ENCODE data around the gene SLC7A4. TPM values are rescaled to one million over a fixed set of nuclear protein-coding genes. Genes with fewer than 3 reads are reported as not detected.
"Not testable (repeated sequence)": the region's sequence is repeated elsewhere in the genome, so short reads cannot be mapped to it uniquely, and the experiment has no call there.

Gene SLC7A4
- total and polyA plus RNA-seq, 8 donors: 0.14 to 3.0 (median 0.40) TPM

GRCh38 chr22:21067901-21068680, 35.7 kb upstream of the SLC7A4 start:
- H3K4me1 ChIP-seq: no peaks in the 10 kb centered on the region
- no peak overlapping the region for H3K27ac ChIP-seq
- no peaks in the 10 kb centered on the region for H3K36me3 ChIP-seq
- TF ChIP-seq CTCF (IDR thresholded peaks at IDR 0.05): no peak
- intact Hi-C loops (cut with DNase I): no loop called here
- no peak overlapping the region for H3K4me3 ChIP-seq
- ATAC-seq: no peak
- H3K9me3 ChIP-seq: no peaks in the 10 kb centered on the region
- no peak for DNase-seq
- H3K27me3 ChIP-seq: peaks cover 0 to 6% of the 10 kb centered on the region in 2 donors

- Histone ChIP-seq H3K36me3 (no peaks in the 10 kb centered on the region), H3K27me3 (peaks cover 0 to 6% of the 10 kb centered on the region in 2 donors), H3K9me3 (no peaks in the 10 kb centered on the region), H3K4me1 (no peaks in the 10 kb centered on the region), H3K27ac (no peak overlapping the region), H3K4me3 (no peak overlapping the region)
- intact Hi-C loops (cut with DNase I): no loop called here
- ATAC-seq (no peak), DNase-seq (no peak)
- TF ChIP-seq CTCF (IDR thresholded peaks at IDR 0.05): no peak
These were observed 34.9 kb upstream of the SLC7A4 start for GRCh38 chr22:21067075-21067900.

- DNase-seq (no peak), ATAC-seq (no peak)
- no peaks in the 10 kb centered on the region for H3K9me3 ChIP-seq
- H3K27ac ChIP-seq: no peak overlapping the region
- TF ChIP-seq CTCF (IDR thresholded peaks at IDR 0.05): no peak
- H3K4me1 ChIP-seq: no peaks in the 10 kb centered on the region
- no peak overlapping the region for H3K4me3 ChIP-seq
- H3K36me3 ChIP-seq: no peaks in the 10 kb centered on the region
- H3K27me3 ChIP-seq: peaks cover 0 to 6% of the 10 kb centered on the region in 2 donors
- intact Hi-C loops (cut with DNase I): no loop called here
These were observed 32.8 kb upstream of the SLC7A4 start for GRCh38 chr22:21064917-21065864.

- H3K4me3 ChIP-seq; H3K9me3 ChIP-seq; DNase-seq; intact Hi-C loops (cut with DNase I); H3K27ac ChIP-seq; H3K36me3 ChIP-seq; ATAC-seq; H3K27me3 ChIP-seq; H3K4me1 ChIP-seq: not testable (repeated sequence)
These were observed 32.1 kb upstream of the SLC7A4 start for GRCh38 chr22:21064425-21064824.

- ATAC-seq: not testable (repeated sequence)
These were observed 29.4 kb upstream of the SLC7A4 start for GRCh38 chr22:21061660-21062321.

GRCh38 chr22:21060363-21060762, 28.0 kb upstream of the SLC7A4 start:
- intact Hi-C loops (cut with DNase I); H3K36me3 ChIP-seq; H3K4me1 ChIP-seq; H3K27ac ChIP-seq; H3K4me3 ChIP-seq; ATAC-seq; H3K9me3 ChIP-seq; DNase-seq: not testable (repeated sequence)
- peaks cover 0 to 23% of the 10 kb centered on the region in 2 donors for H3K27me3 ChIP-seq

More at GRCh38 chr22:21061660-21062321, 29.4 kb upstream of the SLC7A4 start:
- H3K9me3 ChIP-seq; H3K4me3 ChIP-seq; DNase-seq; H3K4me1 ChIP-seq; H3K36me3 ChIP-seq; intact Hi-C loops (cut with DNase I); H3K27ac ChIP-seq: not testable (repeated sequence)
- peaks cover 0 to 11% of the 10 kb centered on the region in 2 donors for H3K27me3 ChIP-seq
